Ovary (tissue), 9 donors: Measurements from ENCODE around the gene MYO1E. TPM values are rescaled to one million over a fixed set of nuclear protein-coding genes. Genes with fewer than 3 reads are reported as not detected.

Source experiments
- DNase-seq, 5 donors: peaks; one replicate each; pipeline ENCODE4 v3.0.0-alpha.2; 2019 to 2020
- H3K27ac ChIP-seq, 2 donors: fragments of 200-600 bp; one replicate each; pipeline versions ENCODE4 v1.5.1 to v1.8.0; 2019 to 2022
- H3K27me3 ChIP-seq: fragments of 200-600 bp; one replicate; pipeline ENCODE4 v1.8.0; 2022
- H3K36me3 ChIP-seq: fragments of 200-600 bp; sonication (generic); one replicate; pipeline ENCODE4 v1.5.1; 2019
- H3K4me1 ChIP-seq: one replicate; pipeline ENCODE4 v1.8.1; 2013; ENCODE audit warnings: mild to moderate bottlenecking, moderate library complexity; ENCODE audit not compliant: insufficient read depth
- H3K4me3 ChIP-seq: fragments of 200-600 bp; sonication (generic); one replicate; pipeline ENCODE4 v1.5.1; 2017
- H3K9me3 ChIP-seq, 2 donors: fragments of 200-600 bp in 1 of 2; sonication (generic) in 1 of 2; one replicate each; pipeline versions ENCODE4 v1.5.1 to v1.8.1; 2013 to 2019; ENCODE audit warnings: mild to moderate bottlenecking in 1 of 2, moderate library complexity in 1 of 2
- CTCF ChIP-seq, 3 donors: fragments of 450-650 bp in 2 of 3; fragments of 200-600 bp in 1 of 3; IDR thresholded peaks; one replicate each; pipeline versions ENCODE4 v1.5.1 to v1.8.0; 2016 to 2022; ENCODE audit warnings: antibody characterized with exemption in 3 of 3, mild to moderate bottlenecking in 1 of 3
- EP300 ChIP-seq: sonication (generic); formaldehyde crosslinking; IDR thresholded peaks from one replicate; pipeline ENCODE4 v1.6.1; 2017; ENCODE audit warnings: antibody characterized with exemption
- POLR2A ChIP-seq: fragments of 450-650 bp; IDR thresholded peaks from one replicate; pipeline ENCODE4 v1.6.1; 2017; ENCODE audit warnings: antibody characterized with exemption, mild to moderate bottlenecking, moderate library complexity
- WGBS, 3 donors: extraction: QIAGEN DNeasy Blood & Tissue Kit in 1 of 3; methylation state at CpG; one replicate each; pipeline versions ENCODE4 v1.1.5 to v1.1.7; 2013 to 2017; 5-methylcytosine and 5-hydroxymethylcytosine counted together
- intact Hi-C, 4 donors: fragments of 100-400 bp; cut with DNase I; formaldehyde crosslinking; loops; one replicate each; pipeline versions ENCODE4 v1.11.0 to v1.15.1; 2022 to 2023
- polyA plus RNA-seq, 2 donors: library from polyadenylated mRNA; stranded (reverse); fragments of 200-250 nt in 1 of 2; fragments of 350-450 nt in 1 of 2; fragmentation: Illumina TruSeq in 1 of 2; extraction: RNeasy Lipid Tissue Mini Kit (QIAGEN cat#74804) in 1 of 2; gene quantifications; one replicate each; pipeline ENCODE4 v1.2.3, GENCODE V29; 2013 to 2014
- total RNA-seq, 7 donors: library from RNA; depleted of rRNA in 2 of 7; stranded (reverse); fragments of >200 nt in 2 of 7; fragmentation: NEBNext Ultra II Directional in 3 of 7; extraction: Animal tissue kit (Norgen Biotek cat#: 25700) in 3 of 7; gene quantifications; one replicate each; pipeline versions ENCODE4 v1.1.0 to v1.2.4, GENCODE V29; 2016 to 2023
- donor health status: DM: no; HTN: no; CAD: no; lungs with moderate emphysema.
- donor health status: DM: no; HTN: no; CAD: no.
- donor health status: Bipolar disorder and iron deficiency.
- donor health status: DM: yes; HTN: yes; CAD: no.
- donor health status: DM: no; HTN: no; CAD: no.
- donor health status: DM: yes; HTN: yes; CAD: no.

MYO1E gene
- total and polyA plus RNA-seq, 9 donors: 11.6 to 96.0 (median 44.8) TPM

- WGBS, 3 donors: 94 to 97% (median 94%) methylated on average over 6 of the region's 6 CpGs
- no peak for TF ChIP-seq EP300
- TF ChIP-seq POLR2A: no peak
- TF ChIP-seq CTCF (IDR thresholded peaks at IDR 0.05): no peak
- Histone ChIP-seq H3K36me3 (no peaks in the 10 kb centered on the region), H3K4me3 (no peak overlapping the region), H3K27ac (no peak overlapping the region), H3K9me3 (no peaks in the 10 kb centered on the region), H3K4me1 (no peaks in the 10 kb centered on the region), H3K27me3 (no peaks in the 10 kb centered on the region)
- intact Hi-C loops: no loop called here
- no peak for DNase-seq
These were observed 98.3 kb downstream of the MYO1E start for GRCh38 chr15:59274126-59274970.

DNA sequence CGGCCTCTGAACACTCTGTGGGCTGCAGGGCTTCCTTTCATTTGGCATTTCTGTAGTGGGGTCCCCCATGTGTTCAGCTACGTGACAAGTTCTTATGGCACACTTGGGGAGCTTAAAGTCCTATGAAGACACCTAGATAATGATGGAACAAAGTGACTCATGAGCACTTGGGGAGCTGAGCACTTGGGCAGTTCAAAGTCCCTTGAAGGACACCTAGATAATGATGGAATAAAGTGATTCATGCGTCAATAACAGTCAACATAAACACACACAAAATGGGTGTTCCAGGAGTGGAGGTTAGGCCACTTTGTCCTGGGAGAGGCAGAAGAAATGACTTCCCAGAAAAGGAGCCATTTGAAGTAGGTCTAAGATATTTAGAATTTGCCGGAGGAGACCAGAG, 99.4 kb downstream of the MYO1E start:
- no peak for DNase-seq
- Histone ChIP-seq H3K27ac (no peak overlapping the region), H3K9me3 (no peaks in the 10 kb centered on the region), H3K27me3 (no peaks in the 10 kb centered on the region), H3K36me3 (no peaks in the 10 kb centered on the region), H3K4me3 (no peak overlapping the region), H3K4me1 (no peaks in the 10 kb centered on the region)
- WGBS, 3 donors: 94 to 96% (median 95%) methylated on average over 4 of the region's 4 CpGs
- TF ChIP-seq POLR2A: no peak
- intact Hi-C loops: no loop called here

- no peak overlapping the region for H3K4me3 ChIP-seq
- TF ChIP-seq CTCF (IDR thresholded peaks at IDR 0.05): no peak
- no peak for TF ChIP-seq EP300
- TF ChIP-seq POLR2A: no peak
- intact Hi-C loops: no loop called here
- H3K9me3 ChIP-seq: no peaks in the 10 kb centered on the region
- WGBS, 3 donors: 41 to 55% (median 43%) methylated on average over 7 of the region's 7 CpGs
- DNase-seq: no peak
- no peak overlapping the region for H3K27ac ChIP-seq
- no peaks in the 10 kb centered on the region for H3K4me1 ChIP-seq
- H3K36me3 ChIP-seq: no peaks in the 10 kb centered on the region
- H3K27me3 ChIP-seq: no peaks in the 10 kb centered on the region
These were observed 101.0 kb downstream of the MYO1E start for GRCh38 chr15:59271595-59272201.

- no peak overlapping the region for H3K27ac ChIP-seq
- no peak for DNase-seq
- 91 to 94% (median 91%) methylated on average over 10 of the region's 10 CpGs for WGBS, 3 donors
These were observed 103.7 kb downstream of the MYO1E start for GRCh38 chr15:59268852-59269407.

More at GRCh38 chr15:59268852-59269407, 103.7 kb downstream of the MYO1E start:
- no peaks in the 10 kb centered on the region for H3K9me3 ChIP-seq
- H3K36me3 ChIP-seq: no peaks in the 10 kb centered on the region
- H3K4me3 ChIP-seq: no peak overlapping the region
- TF ChIP-seq EP300 (no peak), POLR2A (no peak), CTCF (IDR thresholded peaks at IDR 0.05) (no peak)
- H3K4me1 ChIP-seq: no peaks in the 10 kb centered on the region
- intact Hi-C loops: no loop called here
- no peaks in the 10 kb centered on the region for H3K27me3 ChIP-seq
